Fibroblast of upper back skin (primary cell): Measurements from ENCODE around the gene HOXB4.

Experiments
- DNase-seq: peaks from one replicate; pipeline ENCODE4 v3.0.0-alpha.2; 2013

HOXB4 gene

DNA sequence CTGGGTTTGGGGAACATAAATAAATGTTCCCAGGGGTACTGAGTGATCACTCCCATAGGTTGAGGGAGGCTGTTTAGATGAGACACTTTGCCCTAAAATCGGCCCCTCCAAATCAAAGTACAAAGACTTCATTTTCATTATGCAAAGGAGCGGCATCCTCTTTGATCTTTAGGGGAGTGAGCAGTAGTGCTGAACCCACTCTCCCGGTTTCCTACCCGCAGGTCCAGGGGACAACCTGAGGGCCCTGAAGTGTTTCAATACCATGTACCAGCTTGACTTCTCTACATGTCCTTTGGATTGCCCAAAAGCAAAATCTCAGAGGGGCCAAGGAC, 23.0 kb upstream of the HOXB4 start:
- no peak for DNase-seq

DNA sequence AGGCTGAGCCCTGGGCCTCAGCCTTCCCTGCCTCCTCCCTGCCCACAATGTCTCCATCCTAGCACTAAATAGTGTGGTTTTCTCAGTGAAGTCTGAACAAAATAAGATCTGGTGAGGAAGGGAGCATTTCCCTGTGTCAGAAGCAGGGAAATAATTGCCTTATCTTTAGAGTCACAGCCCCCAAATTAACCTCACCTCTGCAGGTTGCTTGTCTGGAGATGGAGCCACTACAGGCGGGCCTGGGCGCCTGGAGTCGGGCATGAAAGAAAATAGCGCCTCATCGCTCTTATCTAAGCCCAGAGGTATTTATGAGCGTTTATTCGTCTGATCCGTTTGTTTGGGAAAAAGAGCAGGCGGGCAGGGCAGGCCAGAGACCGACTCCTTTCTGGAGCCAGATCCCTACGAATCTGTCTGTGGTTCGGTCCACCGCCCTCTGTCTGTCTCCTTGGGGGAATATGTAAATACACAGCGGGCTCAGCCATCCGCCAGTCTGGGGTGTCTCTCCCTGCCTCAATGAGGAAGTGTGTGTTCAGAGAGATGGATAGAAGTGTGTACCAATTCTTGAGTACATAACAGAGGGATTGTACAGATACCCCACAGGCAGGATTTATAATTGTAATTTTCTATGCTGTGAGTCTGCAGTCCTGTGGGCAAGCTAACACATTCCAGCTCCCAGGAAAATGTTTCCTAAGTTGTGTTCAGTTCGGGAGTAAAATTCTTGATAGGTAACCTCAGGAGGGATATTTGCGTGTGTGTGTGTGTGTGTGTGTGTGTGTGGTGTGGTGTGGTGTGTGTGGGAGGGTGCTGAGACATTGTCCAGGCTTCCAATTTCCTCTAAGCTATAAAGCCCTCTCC, 22.3 kb upstream of the HOXB4 start:
- peak; percentile 49 for DNase-seq

DNA sequence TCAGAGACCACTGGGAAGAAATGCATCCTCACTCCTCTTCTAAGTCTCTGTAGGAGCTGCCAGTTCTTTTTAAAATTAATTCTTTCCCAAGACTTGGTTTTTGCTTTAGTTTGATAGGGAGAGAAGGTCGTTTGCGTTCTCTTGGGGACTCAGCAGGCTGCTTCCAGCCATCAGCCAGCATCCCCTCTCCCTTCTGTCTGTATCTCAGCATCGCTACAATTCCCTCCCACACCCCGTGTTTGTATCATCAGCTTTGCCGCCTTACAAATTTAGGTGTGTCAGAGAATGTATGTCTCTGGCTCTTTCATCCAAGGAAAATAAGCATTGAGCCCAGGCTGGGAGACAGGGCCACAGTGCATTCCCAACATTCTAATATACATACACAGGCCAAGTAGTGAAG, 21.2 kb upstream of the HOXB4 start:
- DNase-seq, result no peak

DNA sequence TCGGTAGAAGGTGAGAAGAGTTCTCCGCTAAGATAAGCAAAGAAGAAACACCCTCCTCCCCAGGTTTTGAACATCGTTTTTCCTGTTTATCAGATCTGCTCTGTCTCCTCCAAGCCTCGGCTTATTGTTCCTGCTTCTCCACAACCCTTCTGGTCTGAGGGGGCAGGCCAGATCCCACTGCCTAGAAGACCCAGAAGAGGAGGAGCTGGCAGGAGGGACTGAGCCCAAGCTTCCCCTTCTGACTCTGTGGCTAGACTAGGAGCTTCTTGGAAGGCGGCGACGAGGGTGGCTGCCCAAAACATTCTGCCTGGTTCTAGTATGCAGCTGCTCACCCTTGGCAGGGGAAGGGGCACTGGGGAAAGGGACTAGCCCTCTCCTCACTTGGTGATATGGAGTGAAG, 20.6 kb upstream of the HOXB4 start:
- DNase-seq, result no peak

DNA sequence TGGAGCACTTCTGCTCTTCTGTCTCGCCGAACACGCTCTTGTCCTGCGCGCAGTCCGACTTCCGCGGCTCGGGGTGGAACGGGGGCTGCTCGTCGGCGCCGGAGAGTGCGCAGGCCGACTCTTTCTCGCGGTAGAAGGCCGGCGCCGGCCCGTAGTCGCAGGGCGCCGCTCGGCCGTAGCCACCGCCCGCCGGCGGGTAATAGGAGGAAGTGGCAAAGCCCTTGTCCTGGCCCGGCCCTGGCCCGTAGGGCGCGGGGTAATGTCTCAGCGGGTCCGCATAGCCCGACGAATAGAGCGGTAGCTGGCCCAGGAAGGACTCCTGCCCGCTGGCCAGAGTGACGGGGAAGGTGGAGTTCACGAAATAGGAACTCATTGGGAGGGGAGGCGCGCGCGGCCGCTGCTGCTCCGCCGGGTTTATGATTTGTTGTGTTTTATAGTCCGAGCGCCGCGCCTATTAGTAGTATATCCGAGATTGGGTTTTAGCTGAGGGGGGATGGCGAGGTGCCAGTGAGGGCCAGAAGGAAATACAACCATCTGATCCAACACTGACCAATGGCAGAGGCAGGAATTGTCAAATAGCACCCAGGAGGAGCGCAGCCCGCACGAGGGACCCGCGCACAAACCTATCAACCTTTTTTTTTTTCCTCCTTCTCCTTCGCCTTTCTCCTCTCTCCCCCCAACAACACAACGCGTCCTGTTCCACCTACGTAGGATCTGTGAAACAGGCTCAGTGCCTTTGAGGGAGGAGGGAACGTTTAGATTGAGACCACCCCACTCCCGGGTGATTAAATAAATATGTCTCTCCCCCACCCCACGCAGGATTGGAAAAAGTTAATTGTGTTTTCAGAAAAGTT, 19.9 kb upstream of the HOXB4 start:
- DNase-seq, result peak; percentile 83

DNA sequence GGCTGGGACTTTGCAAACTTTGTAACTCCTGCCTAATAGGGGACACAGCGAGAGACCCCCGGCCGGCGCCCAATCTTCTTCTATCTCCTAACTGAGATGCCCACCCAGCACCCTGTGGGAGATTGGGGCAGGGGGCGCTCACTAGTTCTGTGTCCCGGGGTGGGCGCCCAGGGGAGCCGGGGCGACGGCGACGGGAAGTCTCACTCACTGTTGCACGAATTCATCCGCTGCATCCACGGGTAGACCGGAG, 19.3 kb upstream of the HOXB4 start:
- DNase-seq, result no peak

DNA sequence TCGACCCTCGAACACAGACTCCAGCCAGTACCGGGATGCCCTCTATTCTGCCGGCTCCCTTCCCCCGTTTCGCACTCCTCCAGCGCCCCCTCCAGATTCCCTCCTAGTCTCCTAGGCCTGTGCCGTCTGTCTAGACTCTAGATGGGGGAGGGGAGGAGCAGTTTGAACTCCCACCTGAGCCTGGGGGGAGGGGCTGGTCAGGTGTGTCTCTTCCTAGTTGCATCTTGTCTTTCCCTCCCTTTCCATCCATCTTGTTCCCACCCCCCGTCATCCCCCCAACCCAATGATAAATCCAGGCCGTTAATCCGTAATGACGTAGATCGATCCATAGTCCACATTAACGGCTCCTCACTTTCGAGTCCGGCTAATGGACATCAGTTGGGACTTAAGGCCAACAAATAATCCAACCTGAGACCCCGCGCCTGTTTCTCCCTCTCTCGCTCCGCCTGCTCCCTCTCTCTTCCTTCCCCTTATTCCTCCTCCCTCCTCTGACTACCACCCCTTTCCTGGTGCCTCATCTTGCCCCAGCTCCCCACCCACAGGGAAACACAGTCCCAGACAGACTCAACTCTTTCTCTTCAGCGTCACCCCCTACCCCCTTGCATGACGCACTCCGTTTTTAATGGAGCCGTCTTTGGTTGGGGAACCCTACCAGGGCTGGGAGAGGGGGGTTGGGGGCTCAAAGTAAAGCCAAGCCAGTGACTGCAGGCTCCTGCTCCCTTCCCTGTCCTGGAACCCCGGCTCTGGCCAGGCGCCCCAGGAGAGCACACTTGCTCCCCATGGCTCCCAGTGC, 18.8 kb upstream of the HOXB4 start:
- DNase-seq, result peak; percentile 85

DNA sequence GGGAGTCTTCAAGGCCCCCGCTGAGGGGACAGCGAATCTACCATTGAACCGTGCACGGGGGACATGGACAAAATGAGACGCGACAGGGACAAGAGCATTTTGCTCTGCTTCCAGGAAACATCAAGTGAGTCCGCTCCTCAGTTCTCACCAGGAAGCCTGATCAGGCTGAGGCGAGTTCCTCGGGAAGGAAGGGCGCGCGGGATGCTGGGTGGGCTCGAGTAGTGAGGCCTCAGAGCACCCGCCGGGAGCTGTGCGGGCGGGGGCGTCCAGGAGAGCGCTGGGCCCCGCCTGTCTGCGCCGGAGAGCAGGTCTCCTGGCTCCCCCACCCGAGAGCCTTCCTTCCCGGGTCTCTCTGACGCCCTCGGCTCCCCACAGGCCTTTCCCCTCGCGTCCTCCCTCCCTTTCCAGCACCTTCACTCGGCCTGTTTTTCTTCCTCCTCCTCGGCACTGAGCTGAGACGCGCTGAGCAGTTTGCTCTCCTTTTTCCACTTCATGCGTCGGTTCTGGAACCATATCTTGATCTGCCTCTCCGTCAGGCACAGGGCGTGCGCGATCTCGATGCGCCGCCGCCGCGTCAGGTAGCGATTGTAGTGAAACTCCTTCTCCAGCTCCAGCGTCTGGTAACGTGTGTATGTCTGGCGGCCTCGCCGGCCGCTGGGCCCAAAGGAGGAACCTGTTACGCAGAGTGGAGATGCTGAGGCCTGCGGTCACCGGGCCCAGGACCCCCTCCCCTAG, 18.0 kb upstream of the HOXB4 start:
- DNase-seq, result no peak

DNA sequence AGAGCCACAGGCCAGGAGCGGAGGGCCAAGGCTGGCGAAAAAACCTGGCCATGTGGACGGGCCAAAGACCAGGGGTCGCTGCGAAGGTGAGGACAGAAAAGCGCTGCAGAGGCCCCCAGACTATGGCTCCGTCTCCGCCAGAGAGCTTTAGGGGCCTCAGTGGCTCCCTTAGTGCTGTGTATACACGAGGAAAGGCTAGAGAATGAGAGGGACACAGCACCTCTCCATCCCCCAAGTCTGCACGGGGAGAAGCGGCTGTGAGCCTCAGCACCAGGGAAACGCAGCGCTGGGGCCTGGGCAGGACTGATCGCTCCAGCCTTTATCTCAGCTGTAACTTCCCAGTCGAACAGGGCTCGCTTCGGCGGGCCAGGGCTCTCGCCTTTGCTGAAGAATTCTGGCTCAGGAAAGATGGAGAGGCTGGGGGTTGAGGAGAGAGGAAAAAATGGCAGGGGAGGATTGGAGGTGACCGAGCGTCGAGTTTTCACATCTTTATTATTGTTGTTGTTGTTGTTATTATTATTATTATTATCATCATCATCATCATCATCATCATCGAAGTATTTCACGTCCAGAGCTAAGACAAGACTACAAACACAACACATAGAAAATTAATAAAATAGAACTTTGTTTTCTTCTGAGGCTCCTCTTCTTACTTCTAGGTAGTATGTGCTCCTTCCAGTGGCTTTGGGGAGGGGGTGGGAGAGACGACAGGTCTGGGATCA, 17.3 kb upstream of the HOXB4 start:
- no peak for DNase-seq

DNA sequence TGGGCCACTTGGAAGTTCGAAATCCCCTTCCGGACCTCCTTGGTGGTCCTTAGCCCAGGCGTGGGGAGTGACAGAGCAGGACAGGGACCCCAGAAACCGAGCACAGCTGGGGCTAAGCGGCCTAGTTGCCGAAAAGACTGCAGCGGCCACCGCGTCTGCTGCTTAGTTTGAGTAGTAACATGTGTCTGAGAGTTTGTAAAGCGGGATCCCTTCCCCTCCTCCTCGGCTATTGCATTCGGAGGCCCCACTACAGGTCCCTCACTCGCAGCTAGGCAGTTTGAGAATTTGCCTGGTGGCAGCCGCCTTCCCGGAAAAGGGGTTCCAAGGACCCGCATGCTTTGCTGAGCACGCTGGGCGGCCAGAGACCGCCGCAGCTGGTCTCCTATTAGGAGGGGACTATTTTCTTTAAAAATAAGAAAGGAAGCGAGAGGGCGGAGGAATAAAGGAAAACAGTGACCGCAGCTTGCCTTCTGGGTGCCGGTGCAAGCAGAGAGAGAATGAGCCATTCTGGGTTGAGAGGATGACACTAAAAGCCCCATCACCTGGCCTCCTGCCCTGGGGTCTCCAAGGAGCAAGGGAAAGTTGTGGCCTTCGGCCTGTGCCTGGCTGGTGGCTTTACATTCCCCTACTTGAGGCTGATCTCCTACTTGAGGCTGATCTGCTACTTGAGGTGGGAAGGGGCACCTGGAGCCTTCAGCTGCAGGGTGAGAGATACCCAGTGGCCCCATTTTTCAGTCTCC, 16.6 kb upstream of the HOXB4 start:
- DNase-seq, result no peak

DNA sequence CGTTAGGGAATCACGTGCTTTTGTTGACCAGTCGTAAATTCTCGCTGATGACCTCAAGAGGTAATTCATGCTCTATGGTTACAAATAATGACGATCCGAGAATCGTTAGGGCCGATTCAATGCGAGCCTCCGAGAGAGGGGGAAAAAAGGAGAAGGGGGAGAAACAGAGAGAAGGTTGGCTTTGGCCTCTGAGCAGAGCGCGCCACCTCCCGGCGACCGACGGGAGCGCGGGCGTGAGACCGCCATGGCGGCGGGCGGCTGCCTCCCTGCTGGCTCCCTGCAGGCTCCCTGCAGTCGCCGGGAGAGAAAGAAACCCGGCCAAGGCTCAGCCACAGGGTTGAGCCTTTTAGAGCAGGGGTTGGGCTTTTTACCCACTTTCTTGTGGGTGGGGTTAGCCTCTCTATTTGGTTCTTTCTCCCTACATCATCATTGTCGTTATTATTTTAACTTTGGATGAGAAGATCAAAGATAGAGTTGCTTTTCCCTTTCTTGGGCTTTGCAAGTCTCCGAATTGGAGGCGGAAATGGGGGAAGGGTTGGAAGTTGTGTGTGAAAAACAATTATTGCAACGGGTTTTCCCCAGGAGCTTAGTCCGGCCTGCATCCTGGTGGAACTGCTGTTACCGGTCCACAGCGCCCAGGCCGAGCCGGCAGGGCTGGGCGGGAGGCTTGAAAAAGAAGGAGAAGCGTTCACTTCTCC, 15.8 kb upstream of the HOXB4 start:
- peak; percentile 97 for DNase-seq

DNA sequence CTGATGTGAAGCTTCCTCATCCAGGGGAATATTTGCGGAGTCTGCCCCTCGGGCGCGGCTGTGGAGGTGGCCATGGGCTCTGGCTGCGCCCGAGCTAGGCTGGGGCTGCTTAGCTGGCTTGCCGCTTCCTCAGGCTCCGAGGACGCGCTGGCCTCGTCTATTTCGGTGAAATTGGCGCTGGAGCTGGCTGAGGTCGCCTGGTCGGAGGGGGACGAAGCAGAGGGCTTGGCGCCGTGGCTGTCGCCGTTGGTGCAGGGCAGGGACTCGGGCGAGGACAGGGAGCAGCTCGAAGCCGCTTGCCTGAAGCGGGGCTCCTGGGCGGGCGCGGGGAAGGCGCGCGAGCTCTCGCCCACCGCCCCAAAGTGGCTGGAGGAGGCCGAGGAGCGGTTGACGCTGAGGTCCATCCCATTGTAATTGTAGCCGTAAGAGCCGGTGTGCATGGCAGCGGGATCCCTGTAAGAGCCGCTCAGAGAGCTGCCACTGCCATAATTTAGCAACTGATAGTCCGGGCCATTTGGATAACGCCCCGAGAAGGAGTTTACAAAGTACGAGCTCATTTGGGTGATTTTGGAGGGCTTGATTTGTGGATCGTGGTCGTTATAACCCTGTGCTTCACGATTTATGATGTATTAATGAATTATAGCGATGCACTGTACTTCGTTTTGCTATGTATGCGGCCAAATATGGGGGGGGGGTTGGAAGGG, 15.1 kb upstream of the HOXB4 start, which contains the start of gene HOXB5:
TSS of gene HOXB5 (minus strand) at position 654 of the 704 bp plus-strand sequence. CDS start at position 557, 97 bp downstream.
- no peak for DNase-seq

DNA sequence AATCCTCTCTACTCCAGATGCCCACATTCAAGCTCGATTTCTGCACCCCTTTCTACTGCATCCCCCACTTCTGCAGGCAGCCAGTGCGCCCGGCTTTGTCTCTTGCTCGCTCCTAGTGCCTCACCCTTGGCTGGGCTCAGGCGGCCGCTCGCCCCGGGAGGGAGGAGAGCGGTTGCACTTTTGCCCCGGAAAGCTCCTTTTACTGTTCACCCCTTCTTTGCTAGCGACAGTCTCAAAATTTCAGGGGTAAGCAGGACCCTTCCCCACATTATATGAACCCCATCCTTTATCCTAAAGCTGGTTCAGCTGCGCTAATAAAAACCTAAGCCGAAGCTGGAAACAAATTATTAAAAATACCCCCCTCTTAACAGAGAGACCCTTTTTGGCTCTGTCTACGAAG, 14.4 kb upstream of the HOXB4 start:
- DNase-seq, result no peak

DNA sequence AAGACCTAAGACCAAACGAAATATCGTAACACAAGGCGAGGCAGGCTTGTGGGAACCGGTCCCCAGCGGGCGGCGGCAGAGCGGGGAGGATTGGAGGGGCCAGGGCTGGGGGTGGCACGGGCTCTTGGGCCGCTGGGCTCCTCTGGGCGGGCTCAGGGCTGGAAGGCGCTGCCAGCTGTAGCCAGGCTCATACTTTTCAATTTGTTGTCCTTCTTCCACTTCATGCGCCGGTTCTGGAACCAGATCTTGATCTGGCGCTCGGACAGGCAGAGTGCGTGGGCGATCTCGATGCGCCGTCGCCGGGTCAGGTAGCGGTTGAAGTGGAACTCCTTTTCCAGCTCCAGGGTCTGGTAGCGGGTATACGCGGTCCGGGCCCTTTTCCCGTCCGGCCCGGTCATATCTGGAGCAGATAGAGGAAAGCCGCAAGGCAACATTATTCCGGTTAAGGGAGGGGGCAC, 13.9 kb upstream of the HOXB4 start:
- no peak for DNase-seq

DNA sequence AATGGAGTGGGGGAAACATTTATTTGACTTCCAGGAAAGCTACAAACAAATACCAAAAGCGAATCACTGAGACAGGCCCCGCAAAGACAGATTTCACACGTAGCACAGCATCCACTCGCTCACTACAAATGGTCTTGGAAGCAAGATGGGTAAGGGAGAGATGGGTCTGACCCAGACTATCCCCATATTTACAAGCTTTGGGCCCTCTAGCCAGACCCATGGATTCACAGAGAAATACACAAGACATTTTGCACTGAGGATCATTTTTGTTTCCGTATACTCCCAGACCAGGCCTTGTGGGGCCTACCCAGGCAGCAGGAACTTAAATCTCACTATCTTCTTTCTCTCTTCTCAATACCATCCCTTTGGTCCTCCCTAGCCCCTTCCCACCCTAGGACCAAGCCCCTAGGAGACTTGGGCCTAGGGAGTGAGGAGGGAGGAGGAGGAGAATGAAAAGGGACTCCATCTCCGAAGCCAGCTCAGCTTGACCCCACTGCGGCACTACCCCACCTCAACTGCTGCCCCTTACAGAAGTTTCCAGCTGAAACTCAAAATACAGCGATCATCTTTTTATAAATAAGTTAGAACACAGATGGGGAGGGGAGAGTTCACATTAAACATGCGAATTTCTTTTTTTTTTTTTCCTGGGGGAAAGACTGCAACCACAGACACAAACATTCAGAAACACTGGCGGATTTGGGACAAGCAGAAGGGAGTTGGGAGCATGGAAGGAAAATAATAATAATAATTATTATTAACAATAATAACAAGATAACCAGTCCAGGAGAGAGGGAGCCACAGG, 13.3 kb upstream of the HOXB4 start:
- no peak for DNase-seq

DNA sequence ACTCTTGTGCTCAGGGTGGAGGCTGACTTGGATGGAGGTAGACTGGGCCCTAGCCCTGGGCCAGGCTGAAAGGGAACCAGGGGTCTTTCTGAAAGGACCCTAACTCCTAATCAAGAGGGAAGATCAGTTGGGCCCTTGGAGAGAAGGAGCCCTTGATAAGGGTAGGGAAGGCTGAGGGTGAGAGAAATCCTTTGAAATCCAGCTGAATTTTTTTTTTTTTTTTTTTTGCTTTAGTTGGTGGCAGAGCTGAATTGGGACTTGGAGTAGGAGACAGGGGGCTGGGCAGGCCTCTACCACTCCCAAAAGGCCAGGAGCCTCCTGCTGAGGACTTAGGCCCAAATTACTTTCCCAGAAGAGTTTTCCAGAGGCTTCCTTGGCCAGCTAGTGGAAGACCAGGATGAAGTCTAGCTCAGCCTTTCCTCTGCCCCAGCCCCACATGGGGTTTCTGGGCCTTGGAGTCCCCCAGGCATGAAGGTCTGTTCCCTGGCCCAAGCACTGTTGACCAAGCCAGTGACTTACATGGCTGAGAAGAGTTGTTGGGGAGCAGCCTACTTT, 12.5 kb upstream of the HOXB4 start:
- DNase-seq, result no peak

DNA sequence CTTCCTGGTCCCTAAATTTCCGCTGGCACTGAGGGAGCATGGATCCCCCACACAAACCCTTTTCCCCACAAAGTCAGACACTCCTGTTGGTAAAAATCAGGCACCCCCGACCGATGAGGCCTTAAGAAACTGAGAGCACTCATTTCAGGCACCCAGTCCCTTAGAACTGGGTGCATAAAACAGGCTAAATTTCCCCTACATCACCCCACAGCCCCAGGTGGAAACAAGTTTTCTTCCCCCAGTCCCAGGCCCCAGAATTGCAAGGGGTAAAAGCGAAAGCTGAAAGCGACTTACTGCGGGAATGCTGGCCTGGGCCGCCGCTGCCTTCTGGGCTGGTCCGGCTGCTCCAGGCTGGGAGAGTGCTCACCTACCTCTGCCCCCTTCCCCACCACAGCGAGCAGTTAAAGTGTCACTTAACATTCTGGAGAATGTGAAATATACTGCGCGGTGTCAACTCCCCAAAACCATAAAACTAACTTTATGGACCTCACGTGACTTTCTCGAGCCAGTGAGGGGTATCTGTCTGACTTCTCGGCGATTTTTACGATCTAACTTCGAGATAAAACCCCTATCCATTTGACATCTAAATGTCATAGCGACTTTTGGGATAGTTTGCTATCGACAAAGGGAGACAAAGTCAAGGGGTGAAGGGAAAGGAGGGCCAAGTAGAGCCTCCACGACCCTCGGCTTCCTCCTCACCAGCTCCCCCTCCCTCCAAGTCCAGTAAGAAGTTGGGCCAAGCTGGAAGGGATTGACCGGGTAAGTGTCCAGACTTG, 11.9 kb upstream of the HOXB4 start, which contains the start of gene HOXB3:
TSS of gene HOXB3 (minus strand) at position 411 of the 776 bp plus-strand sequence. CDS start 37,767 bp downstream, outside the sequence.
- peak; percentile 84 for DNase-seq
